ENCODE results near the gene AQP12B.

Gene AQP12B

GRCh38 chr2:240635121-240635997 is 47.3 kb downstream of the AQP12B start:
- DNase-seq (ENCODE audit: insufficient read length) (no peak), FAIRE-seq (no peak)
- TF ChIP-seq TAF1 (IDR thresholded peaks at IDR 0.05; ENCODE audit: borderline replicate concordance, low read depth, low read length) = no peak
- TF ChIP-seq POLR2A (IDR thresholded peaks at IDR 0.05; ENCODE audit: low read depth, low read length) = no peak
- TF ChIP-seq POLR2AphosphoS5 (IDR thresholded peaks at IDR 0.05; ENCODE audit: low read depth, low read length) = no peak

DNA sequence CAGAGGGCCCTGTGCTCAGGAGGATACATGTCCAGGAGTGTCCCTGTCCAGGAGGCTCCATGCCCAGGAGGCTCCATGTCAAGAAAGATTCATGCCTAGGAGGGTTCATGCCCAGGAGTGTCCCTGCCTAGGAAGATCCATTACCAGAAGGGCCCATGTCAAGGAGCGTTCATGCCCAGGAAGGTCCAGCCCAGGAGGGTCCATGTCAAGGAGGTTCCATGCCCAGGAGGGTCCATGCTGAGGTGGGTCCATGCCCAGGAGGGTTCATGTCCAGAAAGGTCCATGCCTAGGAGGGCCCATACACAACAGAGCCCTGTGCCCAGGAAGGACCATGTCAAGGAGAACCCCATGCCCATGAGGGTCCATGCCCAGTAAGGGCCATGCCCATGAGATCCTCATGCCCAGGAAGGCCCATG is 50.4 kb downstream of the AQP12B start:
- no peak for TF ChIP-seq POLR2AphosphoS5 (IDR thresholded peaks at IDR 0.05; ENCODE audit: low read depth, low read length)
- TF ChIP-seq POLR2A (IDR thresholded peaks at IDR 0.05; ENCODE audit: low read depth, low read length) = no peak
- no peak for TF ChIP-seq TAF1 (IDR thresholded peaks at IDR 0.05; ENCODE audit: borderline replicate concordance, low read depth, low read length)
- no peak for DNase-seq (ENCODE audit: insufficient read length)
- no peak for FAIRE-seq

DNA sequence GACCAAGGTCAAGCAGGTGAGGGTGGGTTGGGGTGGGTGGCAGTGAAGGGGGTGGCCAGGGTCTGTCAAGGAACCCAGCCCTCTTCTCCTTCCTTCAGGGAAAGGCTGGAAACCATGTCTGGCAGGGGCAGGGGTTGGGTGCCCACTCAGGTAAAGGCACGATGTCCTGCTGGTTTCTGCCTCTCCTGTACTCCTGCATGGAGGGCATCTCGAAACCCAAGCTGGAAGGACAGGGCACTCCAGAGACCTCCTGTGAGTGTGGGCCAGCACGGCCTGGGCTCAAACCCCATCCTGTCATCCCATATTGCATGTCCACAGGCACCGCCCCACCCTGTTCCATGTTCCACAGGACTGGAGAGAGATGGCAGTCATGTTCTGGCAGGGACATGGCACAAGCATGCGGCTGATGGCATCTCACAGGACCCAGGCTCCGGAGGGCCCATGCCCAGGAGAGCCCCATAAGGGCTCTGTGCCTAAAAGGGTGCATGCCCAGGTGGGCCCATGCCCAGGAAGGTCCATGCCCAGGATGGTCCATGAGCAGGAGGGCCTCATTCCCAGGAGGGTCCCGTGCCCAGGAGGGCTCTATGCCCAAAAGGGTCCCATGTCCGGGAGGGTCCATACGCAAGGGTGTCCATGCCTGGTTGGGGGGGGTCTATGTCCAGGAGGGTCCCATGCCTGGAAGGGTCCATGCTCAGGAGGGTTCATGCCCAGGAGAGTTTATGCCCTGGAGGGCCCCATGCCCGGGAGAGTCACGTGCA is 51.0 kb downstream of the AQP12B start:
- TF ChIP-seq POLR2AphosphoS5 (IDR thresholded peaks at IDR 0.05; ENCODE audit: low read depth, low read length) (no peak), POLR2A (IDR thresholded peaks at IDR 0.05; ENCODE audit: low read depth, low read length) (no peak), TAF1 (IDR thresholded peaks at IDR 0.05; ENCODE audit: borderline replicate concordance, low read depth, low read length) (no peak)
- FAIRE-seq (no peak), DNase-seq (ENCODE audit: insufficient read length) (peak; percentile 14)

GRCh38 chr2:240630771-240631547 is 51.7 kb downstream of the AQP12B start:
- TF ChIP-seq POLR2A (IDR thresholded peaks at IDR 0.05; ENCODE audit: low read depth, low read length) (no peak), TAF1 (IDR thresholded peaks at IDR 0.05; ENCODE audit: borderline replicate concordance, low read depth, low read length) (no peak), POLR2AphosphoS5 (IDR thresholded peaks at IDR 0.05; ENCODE audit: low read depth, low read length) (no peak)
- DNase-seq (ENCODE audit: insufficient read length) (peak; percentile 6), FAIRE-seq (no peak)

- FAIRE-seq (no peak), DNase-seq (ENCODE audit: insufficient read length) (peak; percentile 8)
- TF ChIP-seq TAF1 (IDR thresholded peaks at IDR 0.05; ENCODE audit: borderline replicate concordance, low read depth, low read length) (no peak), POLR2A (IDR thresholded peaks at IDR 0.05; ENCODE audit: low read depth, low read length) (no peak), POLR2AphosphoS5 (IDR thresholded peaks at IDR 0.05; ENCODE audit: low read depth, low read length) (no peak)
These were observed 52.5 kb downstream of the AQP12B start for GRCh38 chr2:240629968-240630770.

DNA sequence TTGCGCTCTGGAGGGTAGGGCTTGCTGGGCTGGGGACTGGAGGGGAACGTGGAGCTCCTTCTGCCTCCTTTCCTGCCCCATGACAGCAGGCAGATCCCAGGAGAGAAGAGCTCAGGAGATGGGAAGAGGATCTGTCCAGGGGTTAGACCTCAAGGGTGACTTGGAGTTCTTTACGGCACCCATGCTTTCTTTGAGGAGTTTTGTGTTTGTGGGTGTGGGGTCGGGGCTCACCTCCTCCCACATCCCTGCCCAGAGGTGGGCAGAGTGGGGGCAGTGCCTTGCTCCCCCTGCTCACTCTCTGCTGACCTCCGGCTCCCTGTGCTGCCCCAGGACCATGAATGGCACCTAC is 53.1 kb downstream of the AQP12B start:
- DNase-seq (ENCODE audit: insufficient read length) (peak; percentile 11), FAIRE-seq (no peak)
- TF ChIP-seq POLR2A (IDR thresholded peaks at IDR 0.05; ENCODE audit: low read depth, low read length) (no peak), TAF1 (IDR thresholded peaks at IDR 0.05; ENCODE audit: borderline replicate concordance, low read depth, low read length) (no peak), POLR2AphosphoS5 (IDR thresholded peaks at IDR 0.05; ENCODE audit: low read depth, low read length) (no peak)

GRCh38 chr2:240628808-240629618 is 53.7 kb downstream of the AQP12B start:
- DNase-seq (ENCODE audit: insufficient read length) = peak; percentile 10
- TF ChIP-seq TAF1 (IDR thresholded peaks at IDR 0.05; ENCODE audit: borderline replicate concordance, low read depth, low read length) = no peak
- no peak for TF ChIP-seq POLR2AphosphoS5 (IDR thresholded peaks at IDR 0.05; ENCODE audit: low read depth, low read length)
- TF ChIP-seq POLR2A (IDR thresholded peaks at IDR 0.05; ENCODE audit: low read depth, low read length) = no peak
- FAIRE-seq = no peak

DNA sequence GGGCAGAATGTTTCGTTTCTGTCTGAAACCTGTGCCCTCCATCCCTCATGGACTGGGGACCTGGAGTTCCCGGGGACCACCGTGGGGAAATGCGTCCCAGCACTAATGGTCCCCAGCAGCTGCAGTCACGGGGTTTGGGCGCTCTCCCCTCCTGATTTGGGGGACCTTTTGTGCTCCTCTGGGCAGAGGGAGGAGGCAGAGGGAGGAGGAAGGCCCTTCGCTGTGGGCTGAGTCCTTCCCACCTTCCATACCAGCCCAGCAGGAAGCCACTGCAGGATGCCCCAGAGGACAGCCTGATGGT is 54.2 kb downstream of the AQP12B start:
- TF ChIP-seq TAF1 (IDR thresholded peaks at IDR 0.05; ENCODE audit: borderline replicate concordance, low read depth, low read length) (no peak), POLR2A (IDR thresholded peaks at IDR 0.05; ENCODE audit: low read depth, low read length) (no peak), POLR2AphosphoS5 (IDR thresholded peaks at IDR 0.05; ENCODE audit: low read depth, low read length) (no peak)
- FAIRE-seq (no peak), DNase-seq (ENCODE audit: insufficient read length) (peak; percentile 13)

GRCh38 chr2:240627736-240628506 is 54.8 kb downstream of the AQP12B start:
- TF ChIP-seq TAF1 (IDR thresholded peaks at IDR 0.05; ENCODE audit: borderline replicate concordance, low read depth, low read length) (no peak), POLR2A (IDR thresholded peaks at IDR 0.05; ENCODE audit: low read depth, low read length) (no peak), POLR2AphosphoS5 (IDR thresholded peaks at IDR 0.05; ENCODE audit: low read depth, low read length) (no peak)
- peak; percentile 11 for DNase-seq (ENCODE audit: insufficient read length)
- FAIRE-seq = no peak
